Measurements from ENCODE around the gene ENTPD2. TPM values are rescaled to one million over a fixed set of nuclear protein-coding genes. Genes with fewer than 3 reads are reported as not detected.

The ENTPD2 gene
- total and polyA plus RNA-seq, 9 of the 15 experiments (the other 6 are each of a cell fraction or from before 2014, with no cell fraction given): 0.04 to 0.60 (median 0.14) TPM; not detected in 4

DNA sequence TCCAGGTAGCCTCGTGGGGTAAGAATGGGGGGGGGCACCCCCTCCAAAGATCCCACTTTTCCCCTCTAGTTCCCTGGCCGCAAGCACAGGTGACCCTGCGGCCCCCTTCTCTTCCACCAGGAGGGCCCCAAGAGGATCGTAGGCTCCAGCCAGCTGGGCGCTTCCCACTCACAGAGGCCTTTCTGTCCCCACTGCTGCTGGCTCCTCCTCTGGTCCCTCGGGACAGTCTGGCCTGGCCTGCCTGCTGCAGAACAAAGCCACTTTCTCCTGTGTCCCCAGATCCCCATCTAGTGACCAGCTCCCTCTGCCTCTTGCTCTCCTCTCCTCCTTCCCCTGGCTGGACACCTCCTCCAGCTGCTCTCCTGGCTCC is 17.0 kb upstream of the ENTPD2 start (continued):
- 0 out of 2 replicates have a peak, but pooled peaks have one; percentile 32 for TF ChIP-seq MIER1 (IDR thresholded peaks at IDR 0.05; ENCODE audit: low read depth)
- no peak for TF ChIP-seq SETDB1 (IDR thresholded peaks at IDR 0.05; ENCODE audit: low read length)
- TF ChIP-seq, protein P1, sequence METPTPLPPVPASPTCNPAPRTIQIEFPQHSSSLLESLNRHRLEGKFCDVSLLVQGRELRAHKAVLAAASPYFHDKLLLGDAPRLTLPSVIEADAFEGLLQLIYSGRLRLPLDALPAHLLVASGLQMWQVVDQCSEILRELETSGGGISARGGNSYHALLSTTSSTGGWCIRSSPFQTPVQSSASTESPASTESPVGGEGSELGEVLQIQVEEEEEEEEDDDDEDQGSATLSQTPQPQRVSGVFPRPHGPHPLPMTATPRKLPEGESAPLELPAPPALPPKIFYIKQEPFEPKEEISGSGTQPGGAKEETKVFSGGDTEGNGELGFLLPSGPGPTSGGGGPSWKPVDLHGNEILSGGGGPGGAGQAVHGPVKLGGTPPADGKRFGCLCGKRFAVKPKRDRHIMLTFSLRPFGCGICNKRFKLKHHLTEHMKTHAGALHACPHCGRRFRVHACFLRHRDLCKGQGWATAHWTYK (CRISPR knock-in tag; IDR thresholded peaks at IDR 0.05): 0 out of 2 replicates have a peak, but pooled peaks have one; percentile 17
- no peak for TF ChIP-seq PCBP2 (IDR thresholded peaks at IDR 0.05; ENCODE audit: low read depth, low read length, poor library complexity, severe bottlenecking)
- TF ChIP-seq, protein P2, sequence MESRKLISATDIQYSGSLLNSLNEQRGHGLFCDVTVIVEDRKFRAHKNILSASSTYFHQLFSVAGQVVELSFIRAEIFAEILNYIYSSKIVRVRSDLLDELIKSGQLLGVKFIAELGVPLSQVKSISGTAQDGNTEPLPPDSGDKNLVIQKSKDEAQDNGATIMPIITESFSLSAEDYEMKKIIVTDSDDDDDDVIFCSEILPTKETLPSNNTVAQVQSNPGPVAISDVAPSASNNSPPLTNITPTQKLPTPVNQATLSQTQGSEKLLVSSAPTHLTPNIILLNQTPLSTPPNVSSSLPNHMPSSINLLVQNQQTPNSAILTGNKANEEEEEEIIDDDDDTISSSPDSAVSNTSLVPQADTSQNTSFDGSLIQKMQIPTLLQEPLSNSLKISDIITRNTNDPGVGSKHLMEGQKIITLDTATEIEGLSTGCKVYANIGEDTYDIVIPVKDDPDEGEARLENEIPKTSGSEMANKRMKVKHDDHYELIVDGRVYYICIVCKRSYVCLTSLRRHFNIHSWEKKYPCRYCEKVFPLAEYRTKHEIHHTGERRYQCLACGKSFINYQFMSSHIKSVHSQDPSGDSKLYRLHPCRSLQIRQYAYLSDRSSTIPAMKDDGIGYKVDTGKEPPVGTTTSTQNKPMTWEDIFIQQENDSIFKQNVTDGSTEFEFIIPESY (CRISPR knock-in tag; IDR thresholded peaks at IDR 0.05): no peak
- no peak for TF ChIP-seq TCF7L2 (IDR thresholded peaks at IDR 0.05; ENCODE audit: low read depth, low read length)
- TF ChIP-seq CBX1 (IDR thresholded peaks at IDR 0.05; ENCODE audit: low read depth): no peak; the same call in 1 of the 2 replicates
- no peak for TF ChIP-seq SRSF9 (IDR thresholded peaks at IDR 0.05; ENCODE audit: borderline replicate concordance, low read depth, low read length)
- TF ChIP-seq STAT5B (CRISPR knock-in tag; IDR thresholded peaks at IDR 0.05): no peak
- TF ChIP-seq ZNF197 (CRISPR knock-in tag; IDR thresholded peaks at IDR 0.05; ENCODE audit: low read depth): no peak
- TF ChIP-seq HCFC1 (IDR thresholded peaks at IDR 0.05; ENCODE audit: low read depth, low read length): no peak
- TF ChIP-seq, protein P3, sequence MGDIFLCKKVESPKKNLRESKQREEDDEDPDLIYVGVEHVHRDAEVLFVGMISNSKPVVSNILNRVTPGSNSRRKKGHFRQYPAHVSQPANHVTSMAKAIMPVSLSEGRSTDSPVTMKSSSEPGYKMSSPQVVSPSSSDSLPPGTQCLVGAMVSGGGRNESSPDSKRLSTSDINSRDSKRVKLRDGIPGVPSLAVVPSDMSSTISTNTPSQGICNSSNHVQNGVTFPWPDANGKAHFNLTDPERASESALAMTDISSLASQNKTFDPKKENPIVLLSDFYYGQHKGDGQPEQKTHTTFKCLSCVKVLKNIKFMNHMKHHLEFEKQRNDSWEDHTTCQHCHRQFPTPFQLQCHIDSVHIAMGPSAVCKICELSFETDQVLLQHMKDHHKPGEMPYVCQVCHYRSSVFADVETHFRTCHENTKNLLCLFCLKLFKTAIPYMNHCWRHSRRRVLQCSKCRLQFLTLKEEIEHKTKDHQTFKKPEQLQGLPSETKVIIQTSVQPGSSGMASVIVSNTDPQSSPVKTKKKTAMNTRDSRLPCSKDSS (IDR thresholded peaks at IDR 0.05; ENCODE audit: low read depth, partially characterized antibody): no peak
- no peak for TF ChIP-seq MED1 (CRISPR knock-in tag; IDR thresholded peaks at IDR 0.05; ENCODE audit: borderline replicate concordance)
- TF ChIP-seq SAP30 (IDR thresholded peaks at IDR 0.05; ENCODE audit: borderline replicate concordance, insufficient read depth, low read depth, low read length, poor library complexity, severe bottlenecking): no peak
- TF ChIP-seq ETV6 (IDR thresholded peaks at IDR 0.05; ENCODE audit: borderline replicate concordance in 1 of 2, low read depth in 2 of 2, low read length in 1 of 2): no peak
- TF ChIP-seq ETV6 (CRISPR knock-in tag; IDR thresholded peaks at IDR 0.05; ENCODE audit: borderline replicate concordance): no peak
- no peak for TF ChIP-seq PHF21A (IDR thresholded peaks at IDR 0.05; ENCODE audit: borderline replicate concordance, low read depth)
- no peak for TF ChIP-seq KLF13 (tag; IDR thresholded peaks at IDR 0.05; ENCODE audit: borderline replicate concordance, low read depth)
- no peak for TF ChIP-seq PHF20 (IDR thresholded peaks at IDR 0.05; ENCODE audit: partially characterized antibody)
- TF ChIP-seq, protein P4, sequence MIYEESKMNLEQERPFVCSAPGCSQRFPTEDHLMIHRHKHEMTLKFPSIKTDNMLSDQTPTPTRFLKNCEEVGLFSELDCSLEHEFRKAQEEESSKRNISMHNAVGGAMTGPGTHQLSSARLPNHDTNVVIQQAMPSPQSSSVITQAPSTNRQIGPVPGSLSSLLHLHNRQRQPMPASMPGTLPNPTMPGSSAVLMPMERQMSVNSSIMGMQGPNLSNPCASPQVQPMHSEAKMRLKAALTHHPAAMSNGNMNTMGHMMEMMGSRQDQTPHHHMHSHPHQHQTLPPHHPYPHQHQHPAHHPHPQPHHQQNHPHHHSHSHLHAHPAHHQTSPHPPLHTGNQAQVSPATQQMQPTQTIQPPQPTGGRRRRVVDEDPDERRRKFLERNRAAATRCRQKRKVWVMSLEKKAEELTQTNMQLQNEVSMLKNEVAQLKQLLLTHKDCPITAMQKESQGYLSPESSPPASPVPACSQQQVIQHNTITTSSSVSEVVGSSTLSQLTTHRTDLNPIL (CRISPR knock-in tag; IDR thresholded peaks at IDR 0.05): no peak
- no peak for TF ChIP-seq TBL1XR1 (IDR thresholded peaks at IDR 0.05; ENCODE audit: low read length in 2 of 2)
- no peak for TF ChIP-seq ZC3H11A (IDR thresholded peaks at IDR 0.05; ENCODE audit: low read depth, low read length)
- no peak for TF ChIP-seq ZNF436 (CRISPR knock-in tag; IDR thresholded peaks at IDR 0.05)

All from K562 (cell line).